Chondrocyte (in vitro differentiated cells): Measurements from ENCODE around the gene USP6. TPM values are rescaled to one million over a fixed set of nuclear protein-coding genes. Genes with fewer than 3 reads are reported as not detected.
A peak's percentile ranks its signal among the peaks of the same experiment; 100 is the strongest.

Experiments
- DNase-seq: peaks from one replicate; pipeline ENCODE4 v3.0.0; 2021; ENCODE audit warnings: mixed read lengths, low spot score
- H3K27ac Mint-ChIP-seq: one replicate; pipeline ENCODE4 v1.8.0; 2021; ENCODE audit warnings: mild to moderate bottlenecking, moderate library complexity, mixed read lengths; ENCODE audit not compliant: unreplicated experiment
- H3K27me3 Mint-ChIP-seq: 2 replicates; pipeline ENCODE4 v1.8.0; 2021; ENCODE audit warnings: low read depth, mixed read lengths
- H3K36me3 Mint-ChIP-seq: 2 replicates; pipeline ENCODE4 v1.8.0; 2021; ENCODE audit warnings: low read depth, mixed read lengths
- H3K4me1 Mint-ChIP-seq: 2 replicates; pipeline ENCODE4 v1.8.0; 2021; ENCODE audit warnings: low read depth, mild to moderate bottlenecking, mixed read lengths
- H3K4me3 Mint-ChIP-seq: one replicate; pipeline ENCODE4 v1.8.0; 2021; ENCODE audit warnings: mild to moderate bottlenecking, moderate library complexity, mixed read lengths; ENCODE audit not compliant: unreplicated experiment
- H3K9me3 Mint-ChIP-seq: 2 replicates; pipeline ENCODE4 v1.8.0; 2021; ENCODE audit warnings: low read depth, mixed read lengths
- total RNA-seq: library from RNA; stranded (reverse); gene quantifications from 3 replicates; pipeline ENCODE4 v1.2.1, GENCODE V29; 2021
- TF ChIP-seq, protein P1 (sequence below): fragments of 200-600 bp; sonication (generic); IDR thresholded peaks from 2 replicates; pipeline ENCODE4 v1.5.0; 2021; ENCODE audit warnings: antibody characterized with exemption, mild to moderate bottlenecking, moderate library complexity

The USP6 gene
- total RNA-seq, 1 donor from 2014 or later, result 0.12 TPM

DNA sequence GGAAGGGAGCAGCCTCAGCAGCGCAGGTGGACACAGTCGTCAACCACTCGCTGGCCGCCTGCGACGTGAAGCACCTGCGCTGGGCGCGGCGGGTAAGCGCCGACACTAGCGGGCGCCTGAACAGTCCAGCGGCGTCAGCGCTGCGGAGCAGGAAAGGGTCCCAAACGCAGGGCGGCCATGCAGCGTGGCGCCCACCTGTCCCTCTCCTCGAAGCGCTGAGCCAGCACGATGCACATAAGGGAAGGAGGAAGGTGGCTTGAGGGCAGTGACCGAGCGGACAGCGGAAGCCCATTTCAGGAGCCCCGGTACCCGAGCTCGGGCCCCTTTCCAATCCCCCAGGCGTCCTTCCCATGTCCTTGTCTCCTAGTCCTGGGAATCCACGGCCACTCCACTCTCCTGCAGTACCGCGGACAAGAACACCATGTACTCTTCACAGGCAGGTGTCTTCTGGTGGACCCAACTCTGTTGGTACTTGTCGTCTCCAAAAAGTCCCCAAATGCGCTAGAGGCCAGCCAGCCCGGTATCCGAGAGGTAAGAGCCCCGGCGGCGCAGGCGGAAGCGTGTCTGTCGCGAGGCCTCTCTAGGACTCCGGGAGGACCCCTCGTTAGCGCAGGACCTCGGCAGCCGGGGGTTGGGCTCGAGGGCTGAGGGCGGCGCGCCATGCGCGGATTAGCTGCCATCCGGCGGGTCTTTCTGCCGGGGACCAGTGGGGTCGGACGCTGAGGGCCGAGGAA is 18.6 kb upstream of the USP6 start:
- Mint-ChIP-seq H3K4me3 (peak overlapping the region; percentile 70), H3K9me3 (peaks cover 57% of the 10 kb centered on the region), H3K27ac (no peak overlapping the region), H3K27me3 (no peaks in the 10 kb centered on the region), H3K36me3 (peaks cover 21% of the 10 kb centered on the region), H3K4me1 (no peaks in the 10 kb centered on the region)
- TF ChIP-seq, protein P1, sequence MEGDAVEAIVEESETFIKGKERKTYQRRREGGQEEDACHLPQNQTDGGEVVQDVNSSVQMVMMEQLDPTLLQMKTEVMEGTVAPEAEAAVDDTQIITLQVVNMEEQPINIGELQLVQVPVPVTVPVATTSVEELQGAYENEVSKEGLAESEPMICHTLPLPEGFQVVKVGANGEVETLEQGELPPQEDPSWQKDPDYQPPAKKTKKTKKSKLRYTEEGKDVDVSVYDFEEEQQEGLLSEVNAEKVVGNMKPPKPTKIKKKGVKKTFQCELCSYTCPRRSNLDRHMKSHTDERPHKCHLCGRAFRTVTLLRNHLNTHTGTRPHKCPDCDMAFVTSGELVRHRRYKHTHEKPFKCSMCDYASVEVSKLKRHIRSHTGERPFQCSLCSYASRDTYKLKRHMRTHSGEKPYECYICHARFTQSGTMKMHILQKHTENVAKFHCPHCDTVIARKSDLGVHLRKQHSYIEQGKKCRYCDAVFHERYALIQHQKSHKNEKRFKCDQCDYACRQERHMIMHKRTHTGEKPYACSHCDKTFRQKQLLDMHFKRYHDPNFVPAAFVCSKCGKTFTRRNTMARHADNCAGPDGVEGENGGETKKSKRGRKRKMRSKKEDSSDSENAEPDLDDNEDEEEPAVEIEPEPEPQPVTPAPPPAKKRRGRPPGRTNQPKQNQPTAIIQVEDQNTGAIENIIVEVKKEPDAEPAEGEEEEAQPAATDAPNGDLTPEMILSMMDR, result no peak
- no peak for DNase-seq

DNA sequence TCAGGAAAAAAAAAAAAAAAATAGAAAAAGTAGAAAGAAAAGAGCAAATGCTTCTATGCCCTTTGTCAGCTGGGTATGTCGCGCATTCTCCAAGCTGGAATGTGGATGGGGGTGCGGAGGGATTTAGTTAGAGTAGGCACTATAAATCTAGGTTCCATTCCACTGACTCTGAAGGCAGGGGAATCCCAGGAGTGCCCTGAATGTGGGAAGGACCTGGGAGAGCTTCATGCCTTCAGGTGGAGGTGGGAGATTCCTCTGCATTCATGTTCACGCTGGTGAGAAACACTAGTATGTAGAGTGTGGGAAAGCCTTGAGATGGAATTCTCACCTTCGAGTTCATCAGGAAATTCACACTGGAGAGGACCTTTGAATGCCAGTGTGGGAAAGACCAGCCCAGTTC is 16.6 kb upstream of the USP6 start:
- DNase-seq, result no peak
- no peaks in the 10 kb centered on the region for H3K4me1 Mint-ChIP-seq
- TF ChIP-seq, protein P1, result no peak
- no peak overlapping the region for H3K27ac Mint-ChIP-seq
- H3K9me3 Mint-ChIP-seq, result peaks cover 46% of the 10 kb centered on the region
- H3K4me3 Mint-ChIP-seq, result no peak overlapping the region
- peaks cover 16% of the 10 kb centered on the region for H3K36me3 Mint-ChIP-seq
- H3K27me3 Mint-ChIP-seq, result no peaks in the 10 kb centered on the region

DNA sequence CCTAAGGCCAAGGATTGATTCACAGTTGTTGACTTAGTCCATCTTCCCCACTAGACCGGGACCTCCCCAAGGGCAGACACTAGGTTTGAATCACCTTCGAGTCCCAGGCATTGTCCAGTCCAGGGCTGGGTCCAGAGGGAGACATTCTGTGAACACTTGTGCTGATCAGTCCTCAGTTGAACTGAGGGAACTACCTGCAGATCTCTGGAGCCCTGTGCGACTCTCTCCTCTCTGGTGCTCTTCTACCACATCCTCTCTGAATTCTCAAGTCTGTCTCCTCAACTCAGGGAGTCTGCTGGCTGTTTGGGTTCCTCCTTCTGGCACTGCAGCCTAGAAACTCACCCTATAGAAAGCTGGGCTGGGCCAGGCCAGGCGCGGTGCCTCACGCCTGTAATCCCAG is 15.0 kb upstream of the USP6 start:
- H3K36me3 Mint-ChIP-seq, result peaks cover 17% of the 10 kb centered on the region
- TF ChIP-seq, protein P1, result no peak
- no peaks in the 10 kb centered on the region for H3K4me1 Mint-ChIP-seq
- H3K9me3 Mint-ChIP-seq, result peaks cover 44% of the 10 kb centered on the region
- no peak overlapping the region for H3K27ac Mint-ChIP-seq
- no peak for DNase-seq
- no peaks in the 10 kb centered on the region for H3K27me3 Mint-ChIP-seq
- no peak overlapping the region for H3K4me3 Mint-ChIP-seq

DNA sequence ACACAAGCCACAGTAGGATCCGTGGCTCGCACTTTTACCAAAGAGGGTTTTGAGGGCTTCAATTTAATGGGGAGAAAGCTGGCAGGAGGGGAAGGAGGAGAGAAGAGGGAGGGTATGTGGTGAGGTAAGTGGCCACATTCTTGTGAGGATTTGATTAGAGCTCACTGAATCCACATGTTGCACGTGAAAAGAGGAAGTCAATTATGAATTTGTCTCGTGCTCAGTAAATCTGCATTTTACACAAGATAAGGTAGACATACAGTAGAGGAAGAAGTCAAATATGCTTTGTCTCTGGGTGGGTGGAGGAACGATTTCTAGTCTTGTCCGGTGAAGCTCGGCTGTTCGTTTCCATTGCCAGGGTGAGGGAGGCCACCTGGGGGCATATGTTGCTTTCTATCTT is 5.0 kb upstream of the USP6 start:
- TF ChIP-seq, protein P1, result no peak
- Mint-ChIP-seq H3K4me1 (peaks cover 15% of the 10 kb centered on the region), H3K9me3 (peaks cover 18% of the 10 kb centered on the region)

DNA sequence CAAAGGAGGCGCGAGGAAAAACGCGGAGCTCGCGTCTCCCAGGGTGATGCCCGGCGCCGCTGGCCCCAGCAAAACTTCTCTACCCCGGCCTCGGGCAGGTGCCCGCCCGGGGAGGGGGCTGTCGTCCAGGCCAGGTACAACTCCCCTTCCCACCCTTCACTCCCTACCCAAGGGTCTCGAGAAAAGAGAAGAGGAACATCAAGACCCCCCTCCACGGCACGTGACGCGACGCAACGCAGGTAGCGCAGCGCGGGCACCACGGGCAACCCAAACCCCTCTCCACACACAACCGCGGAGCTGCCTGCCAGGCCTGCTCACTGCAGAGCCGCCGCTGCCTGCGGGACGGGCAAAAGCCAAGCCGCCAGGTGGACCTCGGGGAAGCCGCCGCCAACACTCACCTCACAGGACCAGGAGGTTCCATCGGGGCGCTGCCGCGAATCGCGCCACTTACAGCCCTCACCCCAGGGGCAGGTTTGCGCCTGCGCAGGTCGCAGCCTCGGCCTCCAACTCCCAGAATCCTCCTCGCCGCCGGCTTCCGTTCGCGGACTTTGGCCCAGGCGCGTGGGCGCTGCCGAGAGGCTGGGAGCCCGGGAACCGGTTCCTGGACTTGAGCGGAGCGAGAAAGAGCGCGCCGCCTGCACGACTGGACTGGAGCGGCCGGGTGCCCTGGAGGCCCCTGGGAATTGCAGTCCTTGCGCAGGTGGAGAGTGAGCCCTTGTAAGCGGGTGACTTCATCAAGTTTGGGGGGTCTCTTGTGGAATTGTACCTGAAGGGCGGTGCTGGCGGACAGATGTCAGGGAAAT is 4.2 kb upstream of the USP6 start, which contains the start of gene ZNF232:
ZNF232 (minus strand) TSS at position 477 of the 803 bp plus-strand sequence; CDS start at position 421, 56 bp downstream.
- Mint-ChIP-seq H3K4me3 (peak within 1 kb of the TSS; percentile 89), H3K36me3 (peaks cover 28% of the 10 kb centered on the region), H3K27me3 (no peaks in the 10 kb centered on the region), H3K27ac (peak within 1 kb of the TSS; percentile 93), H3K9me3 (peaks cover 10% of the 10 kb centered on the region), H3K4me1 (peaks cover 15% of the 10 kb centered on the region)
- TF ChIP-seq, protein P1, result no peak
- DNase-seq, result peak; percentile 97

More for the DNA sequence above, 5.0 kb upstream of the USP6 start:
- DNase-seq, result no peak
- H3K27me3 Mint-ChIP-seq, result no peaks in the 10 kb centered on the region
- peak overlapping the region; percentile 89 for H3K4me3 Mint-ChIP-seq
- H3K27ac Mint-ChIP-seq, result no peak overlapping the region
- peaks cover 36% of the 10 kb centered on the region for H3K36me3 Mint-ChIP-seq
